PC-9 (cell line): ENCODE results near the gene SMCHD1. TPM values are rescaled to one million over a fixed set of nuclear protein-coding genes. Genes with fewer than 3 reads are reported as not detected.

ENCODE experiments used
- BruUV-seq: library from RNA; stranded (reverse); fragments of 400-500 nt; replicated peaks from 2 replicates; lab custom pipeline; 2021; lab: Mats Ljungman, UMichigan
- CTCF ChIA-PET: fragments of 300-600 bp; sonication (Branson Sonifier 250); formaldehyde crosslinking; loops from one replicate; lab custom pipeline; 2022; ENCODE audit warnings: antibody characterized with exemption; lab: Charles Lee
- POLR2A ChIA-PET: fragments of 300-600 bp; sonication (Branson Sonifier 250); formaldehyde crosslinking; loops from one replicate; lab custom pipeline; 2022; ENCODE audit warnings: antibody characterized with exemption; ENCODE audit not compliant: unreplicated experiment; lab: Charles Lee
- DNase-seq, 2 experiments: peaks; one replicate each; pipeline versions ENCODE4 v3.0.0 to v3.0.0-alpha.2; 2015 to 2022; ENCODE audit warnings: mixed read lengths in 1 of 2
- H2AFZ ChIP-seq: fragments of 200-600 bp; sonication (generic); 2 replicates; pipeline ENCODE4 v1.8.1; 2017; ENCODE audit warnings: antibody characterized with exemption
- H3F3A ChIP-seq: fragments of 200-600 bp; sonication (generic); 2 replicates; pipeline ENCODE4 v1.8.1; 2017; ENCODE audit warnings: antibody characterized with exemption, mild to moderate bottlenecking, low read depth; ENCODE audit not compliant: insufficient read depth
- H3K27ac ChIP-seq: fragments of 200-600 bp; sonication (generic); 2 replicates; pipeline ENCODE4 v1.6.1; 2016; ENCODE audit warnings: mixed run types
- H3K27me3 ChIP-seq: fragments of 200-600 bp; sonication (generic); 2 replicates; pipeline ENCODE4 v1.6.1; 2016; ENCODE audit warnings: low read depth, mixed run types; ENCODE audit not compliant: insufficient read depth
- H3K36me3 ChIP-seq: fragments of 200-600 bp; sonication (generic); 2 replicates; pipeline ENCODE4 v1.6.1; 2016; ENCODE audit warnings: low read depth, mixed run types
- H3K4me1 ChIP-seq: fragments of 200-600 bp; sonication (generic); replicated peaks from 2 replicates; pipeline ENCODE4 v1.6.1; 2016; ENCODE audit warnings: mixed run types; ENCODE audit not compliant: insufficient read depth
- H3K4me2 ChIP-seq: fragments of 200-600 bp; sonication (generic); 2 replicates; pipeline ENCODE4 v1.6.1; 2017; ENCODE audit warnings: mixed run types
- H3K4me3 ChIP-seq: fragments of 200-600 bp; sonication (generic); 2 replicates; pipeline ENCODE4 v1.6.1; 2016; ENCODE audit warnings: mixed run types
- H3K79me2 ChIP-seq: fragments of 200-600 bp; sonication (generic); 2 replicates; pipeline ENCODE4 v1.6.1; 2017; ENCODE audit warnings: low read depth, mixed run types
- H3K9me2 ChIP-seq: fragments of 200-600 bp; sonication (generic); 2 replicates; pipeline ENCODE4 v1.8.1; 2017; ENCODE audit warnings: mild to moderate bottlenecking; ENCODE audit not compliant: insufficient read depth
- H3K9me3 ChIP-seq: fragments of 200-600 bp; sonication (generic); 2 replicates; pipeline ENCODE4 v1.8.1; 2016; ENCODE audit warnings: low read depth; ENCODE audit not compliant: insufficient read depth
- H4K20me1 ChIP-seq: fragments of 200-600 bp; sonication (generic); 2 replicates; pipeline ENCODE4 v1.8.1; 2017; ENCODE audit not compliant: insufficient read depth
- EZH2 ChIP-seq: fragments of 200-600 bp; sonication (generic); IDR thresholded peaks from 2 replicates; pipeline ENCODE4 v1.8.0; 2017; ENCODE audit warnings: antibody characterized with exemption, low read depth
- intact Hi-C: fragments of 100-400 bp; cut with micrococcal nuclease; formaldehyde crosslinking; loops from one replicate; pipeline ENCODE4 v1.10.0; 2022; ENCODE audit not compliant: unreplicated experiment
- total RNA-seq: library from RNA; stranded (reverse); gene quantifications from 2 replicates; pipeline ENCODE4 v1.2.3, GENCODE V29; 2021
- TF ChIP-seq, protein P1 (sequence below): fragments of 200-600 bp; sonication (generic); conservative IDR thresholded peaks from 2 replicates; pipeline ENCODE4 v1.6.1; 2017; ENCODE audit warnings: mixed run types, antibody characterized with exemption, mild to moderate bottlenecking, moderate library complexity

SMCHD1 gene
- total RNA-seq, 1 experiment from 2014 or later: 73.7 TPM

DNA sequence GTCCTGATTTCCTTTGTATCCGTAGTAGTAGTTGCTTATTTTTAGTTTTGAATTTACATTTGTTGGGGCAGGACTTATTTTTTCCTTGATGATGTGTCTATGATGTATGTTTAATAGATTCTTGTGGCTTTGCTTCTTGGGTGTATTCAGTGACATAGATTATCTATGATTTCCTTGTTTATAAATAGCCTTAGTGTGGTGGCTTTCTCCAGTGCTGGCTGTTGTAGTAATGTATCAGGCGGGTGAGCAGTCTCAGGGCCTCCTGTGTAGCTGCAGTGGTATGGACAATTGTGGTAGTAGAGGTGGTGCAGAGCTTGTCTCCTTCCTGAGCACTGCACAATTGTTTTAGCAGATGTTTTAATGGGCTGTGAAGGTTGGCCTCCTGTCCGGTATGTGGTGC, 60.5 kb downstream of the SMCHD1 start:
- Histone ChIP-seq H3K4me1 (no peaks in the 10 kb centered on the region), H3K79me2 (peaks cover 16% of the 10 kb centered on the region), H2AFZ (no peak overlapping the region), H3F3A (0 out of 2 replicates have a peak, but pooled peaks cover 4% of the 10 kb centered on the region), H3K9me2 (no peaks in the 10 kb centered on the region), H3K9me3 (peaks cover 3% of the 10 kb centered on the region; the same call in 1 of the 2 replicates), H3K4me3 (no peak overlapping the region), H3K27ac (no peak overlapping the region), H3K27me3 (no peaks in the 10 kb centered on the region), H3K36me3 (peaks cover 41% of the 10 kb centered on the region), H4K20me1 (0 out of 2 replicates have a peak, but pooled peaks cover 2% of the 10 kb centered on the region), H3K4me2 (no peak overlapping the region)
- no peak for DNase-seq
- no peak for TF ChIP-seq EZH2
- TF ChIP-seq, protein P1, sequence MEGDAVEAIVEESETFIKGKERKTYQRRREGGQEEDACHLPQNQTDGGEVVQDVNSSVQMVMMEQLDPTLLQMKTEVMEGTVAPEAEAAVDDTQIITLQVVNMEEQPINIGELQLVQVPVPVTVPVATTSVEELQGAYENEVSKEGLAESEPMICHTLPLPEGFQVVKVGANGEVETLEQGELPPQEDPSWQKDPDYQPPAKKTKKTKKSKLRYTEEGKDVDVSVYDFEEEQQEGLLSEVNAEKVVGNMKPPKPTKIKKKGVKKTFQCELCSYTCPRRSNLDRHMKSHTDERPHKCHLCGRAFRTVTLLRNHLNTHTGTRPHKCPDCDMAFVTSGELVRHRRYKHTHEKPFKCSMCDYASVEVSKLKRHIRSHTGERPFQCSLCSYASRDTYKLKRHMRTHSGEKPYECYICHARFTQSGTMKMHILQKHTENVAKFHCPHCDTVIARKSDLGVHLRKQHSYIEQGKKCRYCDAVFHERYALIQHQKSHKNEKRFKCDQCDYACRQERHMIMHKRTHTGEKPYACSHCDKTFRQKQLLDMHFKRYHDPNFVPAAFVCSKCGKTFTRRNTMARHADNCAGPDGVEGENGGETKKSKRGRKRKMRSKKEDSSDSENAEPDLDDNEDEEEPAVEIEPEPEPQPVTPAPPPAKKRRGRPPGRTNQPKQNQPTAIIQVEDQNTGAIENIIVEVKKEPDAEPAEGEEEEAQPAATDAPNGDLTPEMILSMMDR: no peak
- ChIA-PET POLR2A (no interaction called here), CTCF (no interaction called here)
- BruUV-seq: no TSS peak
- intact Hi-C loops: no loop called here

DNA sequence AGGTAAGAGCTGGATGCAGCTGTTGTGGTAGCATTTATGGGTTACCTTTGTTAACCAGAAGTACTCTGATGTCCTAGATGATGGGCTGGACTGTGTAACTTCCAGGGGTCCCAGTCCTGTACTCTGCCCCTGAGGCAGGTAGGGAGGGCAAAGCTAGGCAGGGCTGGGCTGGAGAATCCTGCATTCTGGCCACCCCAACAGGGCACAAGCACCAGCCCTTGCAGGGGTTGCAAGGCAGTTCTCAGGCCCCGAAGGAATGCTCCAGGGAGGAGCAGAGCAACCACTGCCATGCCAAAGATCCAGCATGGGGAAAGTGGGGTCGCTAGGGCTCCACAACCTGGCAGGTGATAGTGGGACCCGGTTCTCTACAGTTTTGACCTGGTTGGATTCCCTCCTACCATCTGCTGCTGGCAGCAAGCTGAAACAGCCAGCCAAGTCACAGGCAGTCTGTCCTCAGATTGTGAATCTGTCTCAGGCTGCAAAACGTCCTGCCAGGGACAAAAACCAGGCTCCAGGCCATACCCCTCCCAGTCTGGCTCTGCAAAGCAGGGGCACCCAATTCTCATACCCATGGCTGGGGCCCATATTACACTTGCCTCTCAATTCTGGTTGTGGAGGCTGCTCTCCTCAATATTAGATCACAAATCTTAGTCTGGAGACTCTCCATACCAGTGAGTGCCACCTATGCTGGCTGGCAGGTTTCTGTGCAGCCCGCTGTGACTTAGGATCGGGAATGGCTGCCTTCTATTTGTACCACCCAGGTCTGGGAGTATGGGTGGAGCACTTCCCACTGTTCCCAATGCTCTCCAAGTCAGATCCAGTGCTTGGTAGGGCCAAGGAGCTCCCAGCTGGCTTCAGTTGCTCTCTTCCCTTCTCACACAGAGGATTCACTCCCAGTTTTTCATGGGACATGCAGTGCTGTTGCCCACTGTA, 61.1 kb downstream of the SMCHD1 start:
- Histone ChIP-seq H3K27me3 (no peaks in the 10 kb centered on the region), H3K4me3 (no peak overlapping the region), H3K4me1 (no peaks in the 10 kb centered on the region), H3K36me3 (peaks cover 47% of the 10 kb centered on the region), H3K79me2 (peaks cover 22% of the 10 kb centered on the region), H3F3A (0 out of 2 replicates have a peak, but pooled peaks cover 4% of the 10 kb centered on the region), H2AFZ (no peak overlapping the region), H3K4me2 (no peak overlapping the region), H3K9me2 (no peaks in the 10 kb centered on the region), H3K27ac (no peak overlapping the region), H4K20me1 (0 out of 2 replicates have a peak, but pooled peaks cover 4% of the 10 kb centered on the region), H3K9me3 (peaks cover 3% of the 10 kb centered on the region; the same call in 1 of the 2 replicates)
- CTCF ChIA-PET: no interaction called here
- POLR2A ChIA-PET: no interaction called here
- intact Hi-C loops: no loop called here
- no peak for TF ChIP-seq EZH2
- TF ChIP-seq, protein P1: no peak
- no TSS peak for BruUV-seq
- no peak for DNase-seq

DNA sequence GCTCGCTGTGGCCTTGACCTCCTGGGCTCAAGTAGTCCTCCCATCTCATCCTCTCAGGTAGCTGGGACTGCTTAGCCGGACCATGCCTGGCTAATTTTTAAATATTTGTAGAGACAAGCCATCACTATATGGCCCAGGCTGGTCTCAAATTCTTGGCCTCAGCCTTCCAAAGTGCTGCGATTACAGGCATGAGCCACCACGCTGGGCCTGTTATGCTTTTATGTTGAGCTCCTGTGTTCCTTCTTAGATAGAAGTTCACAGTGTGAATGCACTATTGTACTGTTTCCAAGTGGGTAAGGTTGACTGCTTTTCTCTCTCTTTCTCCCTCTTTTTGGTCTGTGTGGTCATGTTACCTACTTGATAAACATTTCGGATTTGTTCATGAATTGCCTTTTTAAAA, 61.9 kb downstream of the SMCHD1 start:
- no peak for DNase-seq
- Histone ChIP-seq H3F3A (0 out of 2 replicates have a peak, but pooled peaks cover 4% of the 10 kb centered on the region), H3K79me2 (peaks cover 26% of the 10 kb centered on the region), H3K36me3 (peaks cover 47% of the 10 kb centered on the region), H4K20me1 (0 out of 2 replicates have a peak, but pooled peaks cover 4% of the 10 kb centered on the region), H3K4me1 (no peaks in the 10 kb centered on the region), H3K4me3 (no peak overlapping the region), H3K9me3 (peaks cover 3% of the 10 kb centered on the region; the same call in 1 of the 2 replicates), H2AFZ (no peak overlapping the region), H3K27ac (no peak overlapping the region), H3K4me2 (no peak overlapping the region), H3K9me2 (no peaks in the 10 kb centered on the region), H3K27me3 (no peaks in the 10 kb centered on the region)
- no TSS peak for BruUV-seq
- ChIA-PET CTCF (interaction anchor here (0.7 kb wide), 1 partner anchor 37 kb away, joined by 3 read pairs; no protein-coding TSS in a partner anchor), POLR2A (no interaction called here)
- no peak for TF ChIP-seq EZH2
- TF ChIP-seq, protein P1: no peak
- intact Hi-C loops: no loop called here
